HEK293 (cell line): ENCODE measurements around the gene HLA-A.

ENCODE experiments used
- CTCF ChIA-PET: fragments of 350-600 bp; formaldehyde crosslinking; extraction: SDS; loops from one replicate; lab custom pipeline; 2021; ENCODE audit warnings: antibody characterized with exemption; lab: Yijun Ruan, JAX
- POLR2A ChIA-PET: fragments of 300-600 bp; formaldehyde crosslinking; extraction: SDS; loops from one replicate; lab custom pipeline; 2020; ENCODE audit warnings: antibody characterized with exemption, inconsistent platforms; lab: Yijun Ruan, JAX
- H3K27ac ChIP-seq: fragments of 200-500 bp; sonication (Bioruptor generic); 2 replicates; pipeline ENCODE4 v1.5.1; 2014; ENCODE audit warnings: low read depth, low read length, control low read depth, inconsistent platforms; ENCODE audit errors: extremely low read depth
- H3K36me3 ChIP-seq, 2 experiments: fragments of 200-500 bp in 1 of 2; sonication (Bioruptor generic) in 1 of 2; 1 replicate in 1 of 2; 2 replicates in 1 of 2; pipeline ENCODE4 v1.5.1; 2014 to 2017; ENCODE audit warnings: inconsistent platforms in 2 of 2, low read length in 2 of 2; ENCODE audit not compliant: control insufficient read depth in 2 of 2, insufficient read depth in 1 of 2
- H3K4me1 ChIP-seq: fragments of 200-500 bp; sonication (Bioruptor generic); 2 replicates; pipeline ENCODE4 v1.5.1; 2014; ENCODE audit warnings: mild to moderate bottlenecking, low read length, inconsistent platforms; ENCODE audit not compliant: control insufficient read depth, insufficient read depth
- H3K4me3 ChIP-seq: 2 replicates; pipeline ENCODE4 v1.5.1; 2011; ENCODE audit warnings: low read depth, mild to moderate bottlenecking, control low read depth, low read length, moderate library complexity
- H3K9me3 ChIP-seq: fragments of 200-500 bp; sonication (Bioruptor generic); 2 replicates; pipeline ENCODE4 v1.5.1; 2014; ENCODE audit warnings: low read depth, low read length, inconsistent platforms; ENCODE audit not compliant: control insufficient read depth, insufficient read depth
- BCL11B ChIP-seq: fragments of 450-650 bp; formaldehyde crosslinking; IDR thresholded peaks from 2 replicates; pipeline ENCODE4 v1.5.1; 2016; ENCODE audit warnings: low read depth, missing biosample characterization, missing genetic modification characterization
- GLIS2 ChIP-seq: fragments of 450-650 bp; formaldehyde crosslinking; IDR thresholded peaks from 2 replicates; pipeline ENCODE4 v1.5.1; 2016; ENCODE audit warnings: missing biosample characterization, missing genetic modification characterization
- HOXC10 ChIP-seq: sonication (generic); formaldehyde crosslinking; IDR thresholded peaks from 2 replicates; pipeline ENCODE4 v1.8.1; 2023; ENCODE audit warnings: mild to moderate bottlenecking, missing genetic modification reagents
- KLF10 ChIP-seq: fragments of 450-650 bp; IDR thresholded peaks from 2 replicates; pipeline ENCODE4 v1.5.1; 2018; ENCODE audit warnings: missing biosample characterization, mild to moderate bottlenecking, missing genetic modification characterization
- MYNN ChIP-seq: fragments of 450-650 bp; formaldehyde crosslinking; IDR thresholded peaks from 2 replicates; pipeline ENCODE4 v1.5.1; 2016; ENCODE audit warnings: missing biosample characterization, missing genetic modification characterization, borderline replicate concordance
- ZNF140 ChIP-seq: fragments of 450-650 bp; formaldehyde crosslinking; IDR thresholded peaks from 2 replicates; pipeline ENCODE4 v1.5.1; 2016; ENCODE audit warnings: missing biosample characterization, missing genetic modification characterization
- ZNF211 ChIP-seq: fragments of 450-650 bp; formaldehyde crosslinking; IDR thresholded peaks from 2 replicates; pipeline ENCODE4 v1.5.1; 2016; ENCODE audit warnings: low read depth, missing biosample characterization, missing genetic modification characterization
- ZNF423 ChIP-seq: fragments of 450-650 bp; formaldehyde crosslinking; IDR thresholded peaks from 2 replicates; pipeline ENCODE4 v1.5.1; 2016; ENCODE audit warnings: missing biosample characterization, missing genetic modification characterization
- ZNF521 ChIP-seq: fragments of 450-650 bp; formaldehyde crosslinking; IDR thresholded peaks from 2 replicates; pipeline ENCODE4 v1.5.1; 2017; ENCODE audit warnings: missing biosample characterization, mild to moderate bottlenecking, missing genetic modification characterization
- ZNF544 ChIP-seq: fragments of 450-650 bp; formaldehyde crosslinking; IDR thresholded peaks from 2 replicates; pipeline ENCODE4 v1.5.0; 2017; ENCODE audit warnings: missing biosample characterization, missing genetic modification characterization
- ZNF558 ChIP-seq: fragments of 450-650 bp; formaldehyde crosslinking; IDR thresholded peaks from 2 replicates; pipeline ENCODE4 v1.5.1; 2016; ENCODE audit warnings: missing biosample characterization, missing genetic modification characterization
- ZNF560 ChIP-seq: fragments of 450-650 bp; formaldehyde crosslinking; IDR thresholded peaks from 2 replicates; pipeline ENCODE4 v1.5.1; 2017; ENCODE audit warnings: missing biosample characterization, missing genetic modification characterization, borderline replicate concordance
- ZNF664 ChIP-seq: fragments of 450-650 bp; formaldehyde crosslinking; IDR thresholded peaks from 2 replicates; pipeline ENCODE4 v1.5.1; 2016; ENCODE audit warnings: missing biosample characterization, missing genetic modification characterization
- TF ChIP-seq, protein P1 (sequence below): fragments of 450-650 bp; formaldehyde crosslinking; IDR thresholded peaks from 2 replicates; pipeline ENCODE4 v1.5.1; 2017; ENCODE audit warnings: missing biosample characterization, missing genetic modification characterization
- TF ChIP-seq, protein P2 (sequence below): fragments of 450-650 bp; formaldehyde crosslinking; IDR thresholded peaks from 2 replicates; pipeline ENCODE4 v1.5.1; 2016; ENCODE audit warnings: missing biosample characterization, missing genetic modification characterization
- TF ChIP-seq, protein P3 (sequence below): fragments of 450-650 bp; formaldehyde crosslinking; conservative IDR thresholded peaks from 2 replicates; pipeline ENCODE4 v1.5.1; 2016; ENCODE audit warnings: low read depth, missing biosample characterization, missing genetic modification characterization
- TF ChIP-seq, protein P4 (sequence below): fragments of 450-650 bp; formaldehyde crosslinking; IDR thresholded peaks from 2 replicates; pipeline ENCODE4 v1.5.1; 2016; ENCODE audit warnings: missing biosample characterization, missing genetic modification characterization
- TF ChIP-seq, protein P5 (sequence below): fragments of 450-650 bp; formaldehyde crosslinking; IDR thresholded peaks from 2 replicates; pipeline ENCODE4 v1.5.1; 2016; ENCODE audit warnings: missing biosample characterization, missing genetic modification characterization, borderline replicate concordance

HLA-A gene

DNA sequence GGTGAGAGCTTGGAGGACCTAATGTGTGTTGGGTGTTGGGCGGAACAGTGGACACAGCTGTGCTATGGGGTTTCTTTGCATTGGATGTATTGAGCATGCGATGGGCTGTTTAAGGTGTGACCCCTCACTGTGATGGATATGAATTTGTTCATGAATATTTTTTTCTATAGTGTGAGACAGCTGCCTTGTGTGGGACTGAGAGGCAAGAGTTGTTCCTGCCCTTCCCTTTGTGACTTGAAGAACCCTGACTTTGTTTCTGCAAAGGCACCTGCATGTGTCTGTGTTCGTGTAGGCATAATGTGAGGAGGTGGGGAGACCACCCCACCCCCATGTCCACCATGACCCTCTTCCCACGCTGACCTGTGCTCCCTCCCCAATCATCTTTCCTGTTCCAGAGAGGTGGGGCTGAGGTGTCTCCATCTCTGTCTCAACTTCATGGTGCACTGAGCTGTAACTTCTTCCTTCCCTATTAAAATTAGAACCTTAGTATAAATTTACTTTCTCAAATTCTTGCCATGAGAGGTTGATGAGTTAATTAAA is 3.0 kb downstream of the HLA-A start (continued):
- TF ChIP-seq, protein P1, sequence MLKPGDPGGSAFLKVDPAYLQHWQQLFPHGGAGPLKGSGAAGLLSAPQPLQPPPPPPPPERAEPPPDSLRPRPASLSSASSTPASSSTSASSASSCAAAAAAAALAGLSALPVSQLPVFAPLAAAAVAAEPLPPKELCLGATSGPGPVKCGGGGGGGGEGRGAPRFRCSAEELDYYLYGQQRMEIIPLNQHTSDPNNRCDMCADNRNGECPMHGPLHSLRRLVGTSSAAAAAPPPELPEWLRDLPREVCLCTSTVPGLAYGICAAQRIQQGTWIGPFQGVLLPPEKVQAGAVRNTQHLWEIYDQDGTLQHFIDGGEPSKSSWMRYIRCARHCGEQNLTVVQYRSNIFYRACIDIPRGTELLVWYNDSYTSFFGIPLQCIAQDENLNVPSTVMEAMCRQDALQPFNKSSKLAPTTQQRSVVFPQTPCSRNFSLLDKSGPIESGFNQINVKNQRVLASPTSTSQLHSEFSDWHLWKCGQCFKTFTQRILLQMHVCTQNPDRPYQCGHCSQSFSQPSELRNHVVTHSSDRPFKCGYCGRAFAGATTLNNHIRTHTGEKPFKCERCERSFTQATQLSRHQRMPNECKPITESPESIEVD = no peak
- TF ChIP-seq, protein P2, sequence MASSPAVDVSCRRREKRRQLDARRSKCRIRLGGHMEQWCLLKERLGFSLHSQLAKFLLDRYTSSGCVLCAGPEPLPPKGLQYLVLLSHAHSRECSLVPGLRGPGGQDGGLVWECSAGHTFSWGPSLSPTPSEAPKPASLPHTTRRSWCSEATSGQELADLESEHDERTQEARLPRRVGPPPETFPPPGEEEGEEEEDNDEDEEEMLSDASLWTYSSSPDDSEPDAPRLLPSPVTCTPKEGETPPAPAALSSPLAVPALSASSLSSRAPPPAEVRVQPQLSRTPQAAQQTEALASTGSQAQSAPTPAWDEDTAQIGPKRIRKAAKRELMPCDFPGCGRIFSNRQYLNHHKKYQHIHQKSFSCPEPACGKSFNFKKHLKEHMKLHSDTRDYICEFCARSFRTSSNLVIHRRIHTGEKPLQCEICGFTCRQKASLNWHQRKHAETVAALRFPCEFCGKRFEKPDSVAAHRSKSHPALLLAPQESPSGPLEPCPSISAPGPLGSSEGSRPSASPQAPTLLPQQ (tag by site-specific recombination) = no peak
- TF ChIP-seq ZNF664 (tag by site-specific recombination) (no peak), HOXC10 (CRISPR knock-in tag) (no peak)

DNA sequence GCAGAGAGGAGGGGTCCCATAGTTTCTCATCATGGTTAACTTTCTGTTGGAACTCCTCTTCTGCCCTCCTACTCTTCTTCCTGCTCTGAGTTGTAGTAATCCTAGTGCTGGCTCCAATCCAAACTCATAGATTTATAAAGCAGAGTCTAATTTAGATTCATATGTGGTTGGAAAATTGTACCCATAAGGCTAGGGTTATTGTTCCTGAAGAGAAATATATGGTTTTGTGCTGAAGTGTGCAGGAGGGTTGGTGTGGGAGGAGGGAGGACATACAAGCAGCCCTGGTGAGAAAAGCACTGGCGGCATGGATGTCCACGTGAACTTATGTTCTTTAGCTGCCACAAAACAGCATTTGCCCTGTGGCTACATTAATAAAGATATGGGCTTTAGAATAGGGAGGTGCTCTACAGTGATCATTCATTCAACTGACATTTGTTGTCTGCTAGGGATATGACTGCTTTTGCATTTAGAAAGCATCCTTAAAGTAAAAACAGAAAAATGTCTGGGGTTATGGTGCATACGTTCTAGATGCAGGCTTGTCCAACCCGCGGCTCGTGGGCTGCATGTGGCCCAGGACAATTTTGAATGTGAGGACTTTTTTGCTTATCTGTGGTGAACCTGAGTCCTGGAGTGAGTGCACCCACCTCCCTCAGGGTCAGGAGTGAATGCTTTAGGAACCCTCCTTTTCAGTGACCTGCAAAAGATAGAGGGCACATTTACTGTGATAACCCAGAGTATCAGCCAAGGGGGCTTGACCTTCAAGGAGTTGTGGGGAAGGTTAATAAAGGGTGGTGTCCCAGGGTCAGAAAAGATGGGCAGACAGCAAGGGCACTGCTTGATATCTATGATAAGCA is 4.1 kb downstream of the HLA-A start:
- no peaks in the 10 kb centered on the region for H3K9me3 ChIP-seq
- CTCF ChIA-PET = no interaction called here
- TF ChIP-seq KLF10 (tag by site-specific recombination) = no peak
- no peak for TF ChIP-seq ZNF544 (tag by site-specific recombination)
- no peak for TF ChIP-seq ZNF558 (tag by site-specific recombination)
- TF ChIP-seq, protein P3, sequence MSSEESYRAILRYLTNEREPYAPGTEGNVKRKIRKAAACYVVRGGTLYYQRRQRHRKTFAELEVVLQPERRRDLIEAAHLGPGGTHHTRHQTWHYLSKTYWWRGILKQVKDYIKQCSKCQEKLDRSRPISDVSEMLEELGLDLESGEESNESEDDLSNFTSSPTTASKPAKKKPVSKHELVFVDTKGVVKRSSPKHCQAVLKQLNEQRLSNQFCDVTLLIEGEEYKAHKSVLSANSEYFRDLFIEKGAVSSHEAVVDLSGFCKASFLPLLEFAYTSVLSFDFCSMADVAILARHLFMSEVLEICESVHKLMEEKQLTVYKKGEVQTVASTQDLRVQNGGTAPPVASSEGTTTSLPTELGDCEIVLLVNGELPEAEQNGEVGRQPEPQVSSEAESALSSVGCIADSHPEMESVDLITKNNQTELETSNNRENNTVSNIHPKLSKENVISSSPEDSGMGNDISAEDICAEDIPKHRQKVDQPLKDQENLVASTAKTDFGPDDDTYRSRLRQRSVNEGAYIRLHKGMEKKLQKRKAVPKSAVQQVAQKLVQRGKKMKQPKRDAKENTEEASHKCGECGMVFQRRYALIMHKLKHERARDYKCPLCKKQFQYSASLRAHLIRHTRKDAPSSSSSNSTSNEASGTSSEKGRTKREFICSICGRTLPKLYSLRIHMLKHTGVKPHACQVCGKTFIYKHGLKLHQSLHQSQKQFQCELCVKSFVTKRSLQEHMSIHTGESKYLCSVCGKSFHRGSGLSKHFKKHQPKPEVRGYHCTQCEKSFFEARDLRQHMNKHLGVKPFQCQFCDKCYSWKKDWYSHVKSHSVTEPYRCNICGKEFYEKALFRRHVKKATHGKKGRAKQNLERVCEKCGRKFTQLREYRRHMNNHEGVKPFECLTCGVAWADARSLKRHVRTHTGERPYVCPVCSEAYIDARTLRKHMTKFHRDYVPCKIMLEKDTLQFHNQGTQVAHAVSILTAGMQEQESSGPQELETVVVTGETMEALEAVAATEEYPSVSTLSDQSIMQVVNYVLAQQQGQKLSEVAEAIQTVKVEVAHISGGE (tag by site-specific recombination) = no peak
- no peak for TF ChIP-seq BCL11B (tag by site-specific recombination)
- no peak for TF ChIP-seq ZNF423 (tag by site-specific recombination)
- no peak for TF ChIP-seq ZNF211 (tag by site-specific recombination)
- TF ChIP-seq, protein P4, sequence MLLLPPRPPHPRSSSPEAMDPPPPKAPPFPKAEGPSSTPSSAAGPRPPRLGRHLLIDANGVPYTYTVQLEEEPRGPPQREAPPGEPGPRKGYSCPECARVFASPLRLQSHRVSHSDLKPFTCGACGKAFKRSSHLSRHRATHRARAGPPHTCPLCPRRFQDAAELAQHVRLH (tag by site-specific recombination) = no peak
- TF ChIP-seq GLIS2 (tag by site-specific recombination) = no peak
- TF ChIP-seq, protein P5, sequence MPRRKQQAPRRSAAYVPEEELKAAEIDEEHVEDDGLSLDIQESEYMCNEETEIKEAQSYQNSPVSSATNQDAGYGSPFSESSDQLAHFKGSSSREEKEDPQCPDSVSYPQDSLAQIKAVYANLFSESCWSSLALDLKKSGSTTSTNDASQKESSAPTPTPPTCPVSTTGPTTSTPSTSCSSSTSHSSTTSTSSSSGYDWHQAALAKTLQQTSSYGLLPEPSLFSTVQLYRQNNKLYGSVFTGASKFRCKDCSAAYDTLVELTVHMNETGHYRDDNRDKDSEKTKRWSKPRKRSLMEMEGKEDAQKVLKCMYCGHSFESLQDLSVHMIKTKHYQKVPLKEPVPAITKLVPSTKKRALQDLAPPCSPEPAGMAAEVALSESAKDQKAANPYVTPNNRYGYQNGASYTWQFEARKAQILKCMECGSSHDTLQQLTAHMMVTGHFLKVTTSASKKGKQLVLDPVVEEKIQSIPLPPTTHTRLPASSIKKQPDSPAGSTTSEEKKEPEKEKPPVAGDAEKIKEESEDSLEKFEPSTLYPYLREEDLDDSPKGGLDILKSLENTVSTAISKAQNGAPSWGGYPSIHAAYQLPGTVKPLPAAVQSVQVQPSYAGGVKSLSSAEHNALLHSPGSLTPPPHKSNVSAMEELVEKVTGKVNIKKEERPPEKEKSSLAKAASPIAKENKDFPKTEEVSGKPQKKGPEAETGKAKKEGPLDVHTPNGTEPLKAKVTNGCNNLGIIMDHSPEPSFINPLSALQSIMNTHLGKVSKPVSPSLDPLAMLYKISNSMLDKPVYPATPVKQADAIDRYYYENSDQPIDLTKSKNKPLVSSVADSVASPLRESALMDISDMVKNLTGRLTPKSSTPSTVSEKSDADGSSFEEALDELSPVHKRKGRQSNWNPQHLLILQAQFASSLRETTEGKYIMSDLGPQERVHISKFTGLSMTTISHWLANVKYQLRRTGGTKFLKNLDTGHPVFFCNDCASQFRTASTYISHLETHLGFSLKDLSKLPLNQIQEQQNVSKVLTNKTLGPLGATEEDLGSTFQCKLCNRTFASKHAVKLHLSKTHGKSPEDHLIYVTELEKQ (tag by site-specific recombination) = no peak
- TF ChIP-seq ZNF560 (tag by site-specific recombination) = no peak
- no peak for TF ChIP-seq ZNF140
- no peak for TF ChIP-seq ZNF521
- TF ChIP-seq MYNN = no peak
- TF ChIP-seq, all 188 proteins: peak for 0
- Histone ChIP-seq H3K4me1 (no peaks in the 10 kb centered on the region), H3K27ac (no peak overlapping the region), H3K36me3 (peaks cover 0 to 4% of the 10 kb centered on the region in 2 experiments; a peak in 1 of 3 replicates), H3K4me3 (no peak overlapping the region)
- POLR2A ChIA-PET = no interaction called here
